Osteoblast (primary cell): Measurements from ENCODE around the gene ZRANB1. TPM values are rescaled to one million over a fixed set of nuclear protein-coding genes. Genes with fewer than 3 reads are reported as not detected.
A peak's percentile ranks its signal among the peaks of the same experiment; 100 is the strongest.
"Not testable (repeated sequence)": the region's sequence is repeated elsewhere in the genome, so short reads cannot be mapped to it uniquely, and the experiment has no call there.

Source experiments
- DNase-seq: peaks from one replicate; pipeline ENCODE4 v3.0.0; 2011; ENCODE audit warnings: low spot score, mixed read lengths; ENCODE audit not compliant: insufficient read length; ENCODE audit errors: missing footprints
- H2AFZ ChIP-seq: 2 replicates; pipeline ENCODE4 v1.6.0; 2011; ENCODE audit warnings: mild to moderate bottlenecking, low read length
- H3K27ac ChIP-seq: 2 replicates; pipeline ENCODE4 v1.5.1; 2011; ENCODE audit warnings: mild to moderate bottlenecking, low read depth, low read length, moderate library complexity
- H3K27me3 ChIP-seq: 2 replicates; pipeline ENCODE4 v1.6.0; 2012; ENCODE audit warnings: mild to moderate bottlenecking, control low read depth, inconsistent platforms, low read length, moderate library complexity; ENCODE audit not compliant: insufficient read depth
- H3K36me3 ChIP-seq: 2 replicates; pipeline ENCODE4 v1.5.1; 2011; ENCODE audit warnings: mild to moderate bottlenecking, low read length, control low read depth, moderate library complexity; ENCODE audit not compliant: insufficient read depth
- H3K4me1 ChIP-seq: 2 replicates; pipeline ENCODE4 v1.5.1; 2011; ENCODE audit warnings: mild to moderate bottlenecking, low read length, control low read depth, moderate library complexity; ENCODE audit not compliant: insufficient read depth
- H3K4me2 ChIP-seq: 2 replicates; pipeline ENCODE4 v1.6.0; 2011; ENCODE audit warnings: mild to moderate bottlenecking, low read length; ENCODE audit not compliant: insufficient read depth
- H3K4me3 ChIP-seq: fragments of 200-600 bp; sonication (generic); 3 replicates; pipeline ENCODE4 v1.5.1; 2012; ENCODE audit warnings: mild to moderate bottlenecking, low read length, inconsistent platforms; ENCODE audit not compliant: insufficient read depth
- H3K79me2 ChIP-seq: 2 replicates; pipeline ENCODE4 v1.6.0; 2012; ENCODE audit warnings: mild to moderate bottlenecking, low read length, control low read depth, inconsistent platforms; ENCODE audit not compliant: insufficient read depth
- H3K9me3 ChIP-seq: 2 replicates; pipeline ENCODE4 v1.5.1; 2011; ENCODE audit warnings: low read depth, low read length, control low read depth
- H4K20me1 ChIP-seq: 2 replicates; pipeline ENCODE4 v1.6.0; 2012; ENCODE audit warnings: mild to moderate bottlenecking, low read length, control low read depth; ENCODE audit not compliant: insufficient read depth
- total RNA-seq: library from RNA; depleted of rRNA; stranded (reverse); fragments of >200 nt; gene quantifications from 2 replicates; pipeline ENCODE4 v1.2.3, GENCODE V29; 2012
- TF ChIP-seq, protein P1 (sequence below): IDR thresholded peaks from 2 replicates; pipeline ENCODE4 v1.5.1; 2011; ENCODE audit warnings: mild to moderate bottlenecking, low read depth, low read length, moderate library complexity; ENCODE audit errors: extremely low read depth

The ZRANB1 gene
- total RNA-seq, 1 donor: 34.7 TPM

- H3K27me3 ChIP-seq: no peaks in the 10 kb centered on the region
- H3K4me3 ChIP-seq: no peak overlapping the region
- DNase-seq: no peak
- no peaks in the 10 kb centered on the region for H3K9me3 ChIP-seq
- peak overlapping the region; percentile 42 for H2AFZ ChIP-seq
- peak overlapping the region; percentile 64 for H3K27ac ChIP-seq
- H3K4me2 ChIP-seq: peak overlapping the region; percentile 45
- H3K4me1 ChIP-seq: peaks cover 29% of the 10 kb centered on the region
- peaks cover 4% of the 10 kb centered on the region for H3K79me2 ChIP-seq
- TF ChIP-seq, protein P1, sequence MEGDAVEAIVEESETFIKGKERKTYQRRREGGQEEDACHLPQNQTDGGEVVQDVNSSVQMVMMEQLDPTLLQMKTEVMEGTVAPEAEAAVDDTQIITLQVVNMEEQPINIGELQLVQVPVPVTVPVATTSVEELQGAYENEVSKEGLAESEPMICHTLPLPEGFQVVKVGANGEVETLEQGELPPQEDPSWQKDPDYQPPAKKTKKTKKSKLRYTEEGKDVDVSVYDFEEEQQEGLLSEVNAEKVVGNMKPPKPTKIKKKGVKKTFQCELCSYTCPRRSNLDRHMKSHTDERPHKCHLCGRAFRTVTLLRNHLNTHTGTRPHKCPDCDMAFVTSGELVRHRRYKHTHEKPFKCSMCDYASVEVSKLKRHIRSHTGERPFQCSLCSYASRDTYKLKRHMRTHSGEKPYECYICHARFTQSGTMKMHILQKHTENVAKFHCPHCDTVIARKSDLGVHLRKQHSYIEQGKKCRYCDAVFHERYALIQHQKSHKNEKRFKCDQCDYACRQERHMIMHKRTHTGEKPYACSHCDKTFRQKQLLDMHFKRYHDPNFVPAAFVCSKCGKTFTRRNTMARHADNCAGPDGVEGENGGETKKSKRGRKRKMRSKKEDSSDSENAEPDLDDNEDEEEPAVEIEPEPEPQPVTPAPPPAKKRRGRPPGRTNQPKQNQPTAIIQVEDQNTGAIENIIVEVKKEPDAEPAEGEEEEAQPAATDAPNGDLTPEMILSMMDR: no peak
- no peaks in the 10 kb centered on the region for H3K36me3 ChIP-seq
- no peaks in the 10 kb centered on the region for H4K20me1 ChIP-seq
Observed at GRCh38 chr10:124912101-124912886, 29.6 kb upstream of the ZRANB1 start.

DNA sequence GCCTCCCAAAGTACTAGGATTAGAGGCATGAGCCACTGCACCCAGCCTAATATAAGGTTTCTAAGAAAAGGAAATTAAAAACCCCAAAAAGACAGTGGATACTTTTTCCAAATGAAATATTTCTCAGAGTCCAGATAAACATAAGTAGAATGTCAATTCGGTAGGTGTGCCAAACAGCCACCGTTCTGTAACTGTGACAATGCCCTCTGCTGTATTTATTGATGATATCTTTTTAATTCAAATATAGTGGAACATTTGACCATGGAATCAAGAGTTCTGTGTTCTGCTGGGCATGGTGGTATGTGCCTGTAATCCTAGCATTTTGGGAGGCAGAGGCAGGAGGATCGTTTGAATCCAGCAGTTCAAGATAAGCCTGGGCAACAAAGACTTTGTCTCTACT lies 28.8 kb upstream of the ZRANB1 start:
- Histone ChIP-seq H3K9me3 (no peaks in the 10 kb centered on the region), H3K36me3 (no peaks in the 10 kb centered on the region), H2AFZ (no peak overlapping the region), H3K4me3 (no peak overlapping the region), H3K27me3 (no peaks in the 10 kb centered on the region), H3K4me1 (peaks cover 26% of the 10 kb centered on the region), H3K27ac (no peak overlapping the region), H3K79me2 (peaks cover 13% of the 10 kb centered on the region), H4K20me1 (peaks cover 4% of the 10 kb centered on the region), H3K4me2 (no peak overlapping the region)
- TF ChIP-seq, protein P1: no peak
- no peak for DNase-seq

- H3K9me3 ChIP-seq, H2AFZ ChIP-seq, H3K27me3 ChIP-seq, H3K36me3 ChIP-seq, H3K4me3 ChIP-seq, H3K27ac ChIP-seq, DNase-seq, H3K4me2 ChIP-seq: not testable (repeated sequence)
- Histone ChIP-seq H4K20me1 (peaks cover 12% of the 10 kb centered on the region), H3K4me1 (peaks cover 31% of the 10 kb centered on the region), H3K79me2 (peaks cover 24% of the 10 kb centered on the region)
Observed at GRCh38 chr10:124914398-124914797, 27.5 kb upstream of the ZRANB1 start.

DNA sequence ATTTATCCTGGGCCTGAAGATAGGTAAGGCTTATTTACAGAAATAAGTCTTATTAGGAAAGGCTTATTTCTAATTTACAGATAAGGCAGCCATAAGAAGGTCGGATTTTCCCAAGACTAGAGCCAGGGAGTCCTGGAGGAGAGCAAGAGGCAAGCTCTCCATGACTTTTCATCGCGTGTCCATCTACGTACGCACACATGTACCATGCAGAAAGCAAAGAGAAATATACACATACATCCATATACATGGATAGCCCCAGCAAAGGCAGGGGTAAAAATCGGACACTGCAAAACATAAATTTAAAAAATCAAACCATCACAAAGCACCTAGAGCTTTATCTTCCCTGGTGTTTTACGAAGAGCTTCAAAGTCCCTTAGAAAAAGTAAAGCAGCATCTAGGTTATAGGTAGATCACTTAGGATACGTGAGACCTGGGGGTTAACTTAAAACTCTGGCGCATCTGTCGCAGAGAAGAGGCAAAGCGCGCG lies 25.8 kb upstream of the ZRANB1 start:
- no peak for DNase-seq
- no peaks in the 10 kb centered on the region for H3K27me3 ChIP-seq
- peak overlapping the region; percentile 87 for H2AFZ ChIP-seq
- H3K4me2 ChIP-seq: peak overlapping the region; percentile 83
- H4K20me1 ChIP-seq: peaks cover 24% of the 10 kb centered on the region
- no peaks in the 10 kb centered on the region for H3K36me3 ChIP-seq
- peaks cover 40% of the 10 kb centered on the region for H3K79me2 ChIP-seq
- TF ChIP-seq, protein P1: no peak
- H3K4me3 ChIP-seq: peak overlapping the region; percentile 95
- no peaks in the 10 kb centered on the region for H3K9me3 ChIP-seq
- peaks cover 34% of the 10 kb centered on the region for H3K4me1 ChIP-seq
- H3K27ac ChIP-seq: peak overlapping the region; percentile 98
